ENCODE measurements around the gene CCDC183. TPM values are rescaled to one million over a fixed set of nuclear protein-coding genes. Genes with fewer than 3 reads are reported as not detected.

CCDC183 gene
- total and polyA plus RNA-seq, 4 donors = 0.20 to 1.8 (median 1.0) TPM

GRCh38 chr9:136803551-136804508 is 7.7 kb downstream of the CCDC183 start:
- TF ChIP-seq RAD21 (IDR thresholded peaks at IDR 0.05) = no peak
- TF ChIP-seq SP1 (IDR thresholded peaks at IDR 0.05) = no peak
- TF ChIP-seq, protein P1, sequence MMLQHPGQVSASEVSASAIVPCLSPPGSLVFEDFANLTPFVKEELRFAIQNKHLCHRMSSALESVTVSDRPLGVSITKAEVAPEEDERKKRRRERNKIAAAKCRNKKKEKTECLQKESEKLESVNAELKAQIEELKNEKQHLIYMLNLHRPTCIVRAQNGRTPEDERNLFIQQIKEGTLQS (IDR thresholded peaks at IDR 0.05) = no peak
- TF ChIP-seq, protein P2, sequence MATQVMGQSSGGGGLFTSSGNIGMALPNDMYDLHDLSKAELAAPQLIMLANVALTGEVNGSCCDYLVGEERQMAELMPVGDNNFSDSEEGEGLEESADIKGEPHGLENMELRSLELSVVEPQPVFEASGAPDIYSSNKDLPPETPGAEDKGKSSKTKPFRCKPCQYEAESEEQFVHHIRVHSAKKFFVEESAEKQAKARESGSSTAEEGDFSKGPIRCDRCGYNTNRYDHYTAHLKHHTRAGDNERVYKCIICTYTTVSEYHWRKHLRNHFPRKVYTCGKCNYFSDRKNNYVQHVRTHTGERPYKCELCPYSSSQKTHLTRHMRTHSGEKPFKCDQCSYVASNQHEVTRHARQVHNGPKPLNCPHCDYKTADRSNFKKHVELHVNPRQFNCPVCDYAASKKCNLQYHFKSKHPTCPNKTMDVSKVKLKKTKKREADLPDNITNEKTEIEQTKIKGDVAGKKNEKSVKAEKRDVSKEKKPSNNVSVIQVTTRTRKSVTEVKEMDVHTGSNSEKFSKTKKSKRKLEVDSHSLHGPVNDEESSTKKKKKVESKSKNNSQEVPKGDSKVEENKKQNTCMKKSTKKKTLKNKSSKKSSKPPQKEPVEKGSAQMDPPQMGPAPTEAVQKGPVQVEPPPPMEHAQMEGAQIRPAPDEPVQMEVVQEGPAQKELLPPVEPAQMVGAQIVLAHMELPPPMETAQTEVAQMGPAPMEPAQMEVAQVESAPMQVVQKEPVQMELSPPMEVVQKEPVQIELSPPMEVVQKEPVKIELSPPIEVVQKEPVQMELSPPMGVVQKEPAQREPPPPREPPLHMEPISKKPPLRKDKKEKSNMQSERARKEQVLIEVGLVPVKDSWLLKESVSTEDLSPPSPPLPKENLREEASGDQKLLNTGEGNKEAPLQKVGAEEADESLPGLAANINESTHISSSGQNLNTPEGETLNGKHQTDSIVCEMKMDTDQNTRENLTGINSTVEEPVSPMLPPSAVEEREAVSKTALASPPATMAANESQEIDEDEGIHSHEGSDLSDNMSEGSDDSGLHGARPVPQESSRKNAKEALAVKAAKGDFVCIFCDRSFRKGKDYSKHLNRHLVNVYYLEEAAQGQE (IDR thresholded peaks at IDR 0.05) = no peak
- TF ChIP-seq CTCF (IDR thresholded peaks at IDR 0.05; ENCODE audit: low read depth, low read length, missing input control) = no peak
- no peak for TF ChIP-seq HNF4G (IDR thresholded peaks at IDR 0.05)
- TF ChIP-seq ZBTB33 (IDR thresholded peaks at IDR 0.05) = no peak
- TF ChIP-seq HNF4A (conservative IDR thresholded peaks at IDR 0.05) = no peak
- TF ChIP-seq, protein P3, sequence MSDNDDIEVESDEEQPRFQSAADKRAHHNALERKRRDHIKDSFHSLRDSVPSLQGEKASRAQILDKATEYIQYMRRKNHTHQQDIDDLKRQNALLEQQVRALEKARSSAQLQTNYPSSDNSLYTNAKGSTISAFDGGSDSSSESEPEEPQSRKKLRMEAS (IDR thresholded peaks at IDR 0.05) = no peak
- Histone ChIP-seq H3K27ac (ENCODE audit: low read depth in 1 of 2, low read length in 2 of 2) (no peak overlapping the region), H3K4me1 (ENCODE audit: control insufficient read depth in 4 of 4, insufficient read depth in 4 of 4, low read length in 3 of 4) (peaks cover 16 to 37% (median 32%) of the 10 kb centered on the region in 4 donors), H3K36me3 (ENCODE audit: control insufficient read depth in 4 of 4, insufficient read depth in 3 of 4, low read depth in 1 of 4, low read length in 3 of 4) (no peaks in the 10 kb centered on the region), H3K9me3 (ENCODE audit: control insufficient read depth in 4 of 4, low read length in 3 of 4) (no peaks in the 10 kb centered on the region), H3K9ac (ENCODE audit: low read depth in 1 of 2, low read length in 2 of 2) (no peak overlapping the region), H3K27me3 (ENCODE audit: control insufficient read depth in 4 of 4, insufficient read depth in 4 of 4, low read length in 3 of 4) (no peaks in the 10 kb centered on the region), H3K4me3 (ENCODE audit: low read depth in 1 of 3, low read length in 3 of 3) (no peak overlapping the region)
- 96% methylated on average over 22 of the region's 22 CpGs for WGBS
- DNase-seq (ENCODE audit: low spot score) = no peak

DNA sequence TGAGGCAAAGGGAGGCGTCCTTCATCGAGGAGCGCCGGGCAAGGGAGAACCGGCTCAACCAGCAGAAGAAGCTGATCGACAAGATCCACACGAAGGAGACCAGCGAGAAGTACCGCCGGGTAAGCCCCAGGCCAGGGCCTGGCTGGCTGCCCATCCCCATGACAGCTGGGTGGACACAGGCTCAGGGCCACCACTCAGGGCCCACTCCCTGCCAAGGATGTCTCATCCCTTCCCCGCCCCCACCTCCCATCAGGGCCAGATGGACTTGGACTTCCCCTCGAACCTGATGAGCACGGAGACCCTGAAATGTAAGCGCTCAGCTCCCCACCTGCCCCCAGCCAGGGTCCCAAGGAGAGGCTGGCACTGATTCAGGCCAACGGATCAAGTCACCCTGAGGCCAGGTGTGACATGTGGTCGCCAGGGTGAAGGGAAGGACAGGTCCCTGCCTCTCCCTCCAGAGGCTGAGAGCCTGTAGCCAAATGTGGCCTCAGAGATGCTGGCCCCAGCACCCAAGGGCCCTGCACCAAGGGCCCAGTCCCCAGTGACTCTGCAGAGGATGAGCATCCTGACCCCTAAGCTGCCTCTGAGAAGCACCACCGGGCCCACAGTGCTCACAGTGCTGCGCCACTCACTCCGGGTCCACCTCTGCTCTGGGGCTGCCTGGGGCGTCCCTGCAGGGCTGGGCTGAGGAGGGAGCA is 8.5 kb downstream of the CCDC183 start:
- Histone ChIP-seq H3K36me3 (ENCODE audit: control insufficient read depth in 4 of 4, insufficient read depth in 3 of 4, low read depth in 1 of 4, low read length in 3 of 4) (no peaks in the 10 kb centered on the region), H3K9ac (ENCODE audit: low read depth in 1 of 2, low read length in 2 of 2) (no peak overlapping the region), H3K4me3 (ENCODE audit: low read depth in 1 of 3, low read length in 3 of 3) (no peak overlapping the region), H3K27ac (ENCODE audit: low read depth in 1 of 2, low read length in 2 of 2) (no peak overlapping the region), H3K27me3 (ENCODE audit: control insufficient read depth in 4 of 4, insufficient read depth in 4 of 4, low read length in 3 of 4) (no peaks in the 10 kb centered on the region), H3K4me1 (ENCODE audit: control insufficient read depth in 4 of 4, insufficient read depth in 4 of 4, low read length in 3 of 4) (peaks cover 10 to 35% (median 31%) of the 10 kb centered on the region in 4 donors), H3K9me3 (ENCODE audit: control insufficient read depth in 4 of 4, low read length in 3 of 4) (no peaks in the 10 kb centered on the region)
- 97% methylated on average over 20 of the region's 20 CpGs for WGBS
- no peak for DNase-seq (ENCODE audit: low spot score)
- no peak for TF ChIP-seq CTCF (IDR thresholded peaks at IDR 0.05; ENCODE audit: low read depth, low read length, missing input control)
- TF ChIP-seq GABPA (IDR thresholded peaks at IDR 0.05 in 1 of 2, conservative IDR thresholded peaks at IDR 0.05 in 1 of 2) = no peak
- no peak for TF ChIP-seq TAF1 (conservative IDR thresholded peaks at IDR 0.05)
